Heart right ventricle (tissue), 16 donors: Measurements from ENCODE around the gene PSPN. TPM values are rescaled to one million over a fixed set of nuclear protein-coding genes. Genes with fewer than 3 reads are reported as not detected.
"Not testable (repeated sequence)": the region's sequence is repeated elsewhere in the genome, so short reads cannot be mapped to it uniquely, and the experiment has no call there.

Experiments used
- ATAC-seq, 8 donors: fragments of 200-7000 bp; cut with Tn5 transposase; one replicate each; pipeline ENCODE4 v1.9.1; 2020; ENCODE audit warnings: mild to moderate bottlenecking in 8 of 8, moderate library complexity in 8 of 8, moderate number of reproducible peaks in 1 of 8
- DNase-seq, 2 donors: peaks; one replicate each; pipeline ENCODE4 v3.0.0-alpha.2; 2020
- H3K27ac ChIP-seq, 10 donors: fragments of 200-600 bp; sonication (generic) in 2 of 10; one replicate each; pipeline versions ENCODE4 v1.5.0 to v1.8.0; 2020 to 2022; ENCODE audit warnings: mild to moderate bottlenecking in 3 of 10
- H3K27me3 ChIP-seq, 7 donors: fragments of 200-600 bp; one replicate each; pipeline ENCODE4 v1.8.0; 2021 to 2022; ENCODE audit warnings: mild to moderate bottlenecking in 2 of 7
- H3K36me3 ChIP-seq, 9 donors: fragments of 200-600 bp; sonication (generic) in 1 of 9; one replicate each; pipeline versions ENCODE4 v1.5.0 to v1.8.0; 2020 to 2022; ENCODE audit warnings: mild to moderate bottlenecking in 2 of 9
- H3K4me1 ChIP-seq, 9 donors: fragments of 200-600 bp; sonication (generic) in 1 of 9; one replicate each; pipeline versions ENCODE4 v1.5.0 to v1.8.0; 2020 to 2022; ENCODE audit warnings: mild to moderate bottlenecking in 4 of 9
- H3K4me3 ChIP-seq, 10 donors: fragments of 200-600 bp; sonication (generic) in 2 of 10; one replicate each; pipeline versions ENCODE4 v1.5.0 to v1.8.0; 2020 to 2022; ENCODE audit warnings: mild to moderate bottlenecking in 7 of 10, moderate library complexity in 2 of 10
- H3K9me3 ChIP-seq, 11 donors: fragments of 200-600 bp in 10 of 11; sonication (generic) in 2 of 11; one replicate each; pipeline versions ENCODE4 v1.5.0 to v1.8.0; 2013 to 2022; ENCODE audit warnings: mild to moderate bottlenecking in 2 of 11, control low read depth in 1 of 11, moderate library complexity in 1 of 11
- CTCF ChIP-seq, 9 donors: fragments of 200-600 bp; sonication (generic) in 2 of 9; IDR thresholded peaks; one replicate each; pipeline versions ENCODE4 v1.5.0 to v1.8.0; 2021 to 2022; ENCODE audit warnings: antibody characterized with exemption in 9 of 9, mild to moderate bottlenecking in 5 of 9, moderate library complexity in 1 of 9
- WGBS, 2 donors: extraction: QIAGEN DNeasy Blood & Tissue Kit; methylation state at CpG; one replicate each; pipeline ENCODE4 v1.1.7; 2013; ENCODE audit warnings: inconsistent platforms in 1 of 2; 5-methylcytosine and 5-hydroxymethylcytosine counted together
- intact Hi-C, 10 donors: fragments of 100-400 bp; cut with DNase I; formaldehyde crosslinking; loops; one replicate each; pipeline versions ENCODE4 v1.11.1 to v1.14.2; 2022
- polyA plus RNA-seq, 2 donors: library from polyadenylated mRNA; stranded (reverse); fragments of 200-250 nt; gene quantifications; one replicate each; pipeline ENCODE4 v1.2.3, GENCODE V29; 2013
- total RNA-seq, 10 donors: library from RNA; stranded (reverse); fragmentation: NEBNext Ultra II Directional in 3 of 10; extraction: Animal tissue kit (Norgen Biotek cat#: 25700) in 3 of 10; gene quantifications; one replicate each; pipeline versions ENCODE4 v1.2.1 to v1.2.4, GENCODE V29; 2021 to 2023
- donor health status: Arrhythmogenic right ventricular cardiomyopathy.
- donor health status: ischemic (EF 13 %, LVEDD 7.1; RV severe dilation, severe dysfunction).
- donor health status: healthy with polysubstance abuse.
- donor health status: DM: no; HTN: yes; CAD: no.
- donor health status: DM: no; HTN: no; CAD: no.
- donor health status: ischemic (EF 25% LVEDD 6.9; RV normal size, moderate dysfunction).
- donor health status: ischemic (EF 25% LVEDD 5.7; RV mildly dilated, moderate dysfunction).
- donor health status: healthy.
- donor health status: DM: yes; HTN: yes; CAD: no.
- donor health status: Ischemic cardiomyopathy.
- donor health status: ischemic (EF 35%, LVEDD 5.7; RV mildly dilated, moderate dysfunction).
- donor health status: nonischemic (EF 11% LVEDD 7.7; RV severe dilation, severe dysfunction).
- donor health status: DM: yes; HTN: yes; CAD: no.
- donor health status: PGD.
- donor health status: ischemic (EF 29% LVEDD 5.4; RV normal size, mild dysfunction).
- donor health status: nonischemic (EF 23%, LVEDD 6.1; RV moderate dilation, normal function).

PSPN gene
- total and polyA plus RNA-seq, 12 donors: 0.36 to 1.4 (median 0.70) TPM

DNA sequence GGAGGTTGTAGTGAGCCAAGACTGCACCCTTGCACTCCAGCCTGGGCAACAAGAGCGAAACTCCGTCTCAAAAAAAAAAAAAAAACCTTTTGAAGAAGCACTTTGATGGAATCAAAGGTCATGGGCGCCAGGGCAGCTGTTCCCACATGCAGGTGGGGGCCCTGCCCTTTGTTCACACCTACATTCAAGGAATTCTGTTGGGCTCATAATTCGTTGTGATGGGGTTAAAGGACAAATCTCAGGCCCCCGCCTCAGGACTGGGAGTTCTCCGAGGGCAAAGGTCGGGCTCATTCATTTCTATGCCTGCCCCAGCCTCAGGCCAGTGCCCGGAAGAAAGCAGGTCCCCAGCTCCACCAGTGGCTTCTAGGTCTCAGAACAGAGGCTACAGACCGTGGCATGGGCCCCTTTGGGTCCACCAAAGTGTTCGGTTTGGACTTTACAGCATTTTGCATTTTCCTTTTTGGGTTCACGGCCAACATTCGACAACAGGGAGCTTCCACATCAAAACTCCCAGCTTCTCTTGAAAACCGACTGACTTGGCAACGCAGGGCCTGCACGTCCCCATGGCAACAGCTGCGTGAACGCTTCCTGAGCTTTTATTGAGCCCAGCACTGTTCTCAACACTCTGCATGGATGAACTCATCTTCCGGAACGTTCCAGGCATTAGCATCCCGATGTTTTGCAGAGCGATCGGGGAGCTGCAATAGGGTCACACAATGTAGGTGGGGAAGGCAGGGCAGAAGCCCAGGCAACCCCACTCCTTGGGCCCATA lies 27.3 kb upstream of the PSPN start:
- Histone ChIP-seq H3K4me1 (no peaks in the 10 kb centered on the region), H3K36me3 (no peaks in the 10 kb centered on the region), H3K4me3 (no peak overlapping the region), H3K27me3 (no peaks in the 10 kb centered on the region), H3K9me3 (no peaks in the 10 kb centered on the region), H3K27ac (no peak overlapping the region)
- intact Hi-C loops: no loop called here
- ATAC-seq (peak in 5 of 8 donors; percentile 29 to 64 (median 46)), DNase-seq (no peak)
- WGBS, 2 donors: 57 to 66% methylated on average over 22 of the region's 22 CpGs
- no peak for TF ChIP-seq CTCF (IDR thresholded peaks at IDR 0.05)

DNA sequence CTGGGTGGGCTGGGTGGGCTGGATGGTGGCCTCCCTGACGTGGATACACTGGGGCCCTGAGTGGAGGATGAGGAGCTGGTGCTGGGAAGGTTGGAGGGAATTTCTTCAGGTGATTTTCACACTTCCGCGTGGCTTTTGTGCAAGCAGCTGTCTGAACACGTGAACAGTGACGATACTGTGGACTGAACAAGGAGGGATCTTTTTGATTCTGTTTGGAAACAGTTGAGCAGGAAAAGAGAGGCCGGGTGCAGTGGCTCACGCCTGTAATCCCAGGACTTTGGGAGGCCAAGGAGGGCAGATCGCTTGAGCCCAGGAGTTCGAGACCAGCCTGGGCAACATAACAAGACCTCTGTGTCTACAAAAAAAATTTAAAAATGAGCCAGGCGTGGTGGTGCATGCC lies 26.3 kb upstream of the PSPN start:
- ATAC-seq (no peak), DNase-seq (no peak)
- WGBS, 2 donors: 92% methylated on average over 10 of the region's 10 CpGs
- Histone ChIP-seq H3K27ac (no peak overlapping the region), H3K36me3 (no peaks in the 10 kb centered on the region), H3K9me3 (no peaks in the 10 kb centered on the region), H3K27me3 (no peaks in the 10 kb centered on the region), H3K4me1 (no peaks in the 10 kb centered on the region), H3K4me3 (no peak overlapping the region)
- intact Hi-C loops: no loop called here
- no peak for TF ChIP-seq CTCF (IDR thresholded peaks at IDR 0.05)

DNA sequence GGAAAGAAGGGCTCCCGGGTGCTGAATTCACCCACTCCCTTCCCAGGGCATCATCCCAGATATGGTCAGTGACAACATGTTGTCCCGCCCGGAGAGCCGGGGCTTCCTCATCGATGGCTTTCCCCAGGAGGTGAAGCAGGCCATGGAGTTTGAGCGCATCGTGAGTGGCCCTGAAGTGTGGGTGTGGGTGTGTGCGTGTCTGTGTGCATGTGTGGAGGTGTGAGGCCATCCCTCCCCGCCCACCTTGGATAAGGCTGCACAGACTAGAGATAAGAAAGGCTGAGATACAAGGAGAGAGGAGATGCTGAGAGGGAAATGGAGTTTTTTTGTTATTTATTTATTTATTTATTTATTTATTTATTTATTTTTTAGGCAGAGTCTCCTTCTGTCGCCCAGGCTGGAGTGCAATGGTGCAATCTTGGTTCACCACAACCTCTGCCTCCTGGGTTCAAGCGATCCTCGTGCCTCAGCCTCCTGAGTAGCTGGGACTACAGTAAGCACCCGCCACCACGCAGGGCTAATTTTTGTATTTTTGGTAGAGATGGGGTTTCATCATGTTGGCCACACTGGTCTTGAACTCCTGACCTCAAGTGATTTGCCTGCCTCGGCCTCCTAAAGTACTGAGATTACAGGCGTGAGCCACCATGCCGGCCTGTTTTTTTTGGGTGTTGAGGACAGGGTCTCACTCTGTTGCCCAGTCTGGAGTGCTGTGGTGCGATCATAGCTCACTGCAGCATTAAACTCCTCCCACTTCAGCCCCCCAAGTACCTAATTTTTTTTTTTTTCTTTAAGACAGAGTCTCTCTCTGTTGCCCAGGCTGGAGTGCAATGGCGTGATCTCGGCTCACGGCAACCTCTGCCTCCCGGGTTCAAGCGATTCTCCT lies 24.6 kb upstream of the PSPN start:
- H3K27me3 ChIP-seq, intact Hi-C loops: not testable (repeated sequence)
- 89 to 93% methylated on average over 23 of the region's 23 CpGs for WGBS, 2 donors

GRCh38 chr19:6396305-6396704 lies 20.6 kb upstream of the PSPN start:
- H3K27ac ChIP-seq: no peak overlapping the region
- H3K4me1 ChIP-seq: peaks cover 0 to 19% (median 12%) of the 10 kb centered on the region in 9 donors
- H3K9me3 ChIP-seq: no peaks in the 10 kb centered on the region
- 88 to 92% methylated on average over 12 of the region's 12 CpGs for WGBS, 2 donors
- no peak for DNase-seq
- H3K36me3 ChIP-seq: peaks cover 0 to 7% (median 0%) of the 10 kb centered on the region in 9 donors
- H3K27me3 ChIP-seq: no peaks in the 10 kb centered on the region
- intact Hi-C loops: no loop called here
- no peak for TF ChIP-seq CTCF (IDR thresholded peaks at IDR 0.05)
- H3K4me3 ChIP-seq: no peak overlapping the region
- ATAC-seq: no peak

More for the DNA sequence above, 24.6 kb upstream of the PSPN start:
- not testable (repeated sequence) for H3K4me1 ChIP-seq, H3K27ac ChIP-seq, H3K4me3 ChIP-seq, H3K36me3 ChIP-seq, DNase-seq, ATAC-seq, H3K9me3 ChIP-seq
